IMR-90 (cell line): ENCODE results near the gene CDC25A. TPM values are rescaled to one million over a fixed set of nuclear protein-coding genes. Genes with fewer than 3 reads are reported as not detected.

Experiments
- ATAC-seq: fragments of 200-7000 bp; cut with Tn5 transposase; 2 replicates; pipeline ENCODE4 v1.9.1; 2020; ENCODE audit warnings: low read depth, mild to moderate bottlenecking, moderate library complexity
- BruUV-seq: library from RNA; stranded (reverse); fragments of 400-500 nt; replicated peaks from 2 replicates; lab custom pipeline; 2021; lab: Mats Ljungman, UMichigan
- CTCF ChIA-PET: fragments of 300-600 bp; formaldehyde crosslinking; extraction: SDS; loops from one replicate; lab custom pipeline; 2021; ENCODE audit warnings: antibody characterized with exemption; lab: Yijun Ruan, JAX
- POLR2A ChIA-PET: fragments of 300-600 bp; sonication (Branson Sonifier 250); formaldehyde crosslinking; loops from one replicate; lab custom pipeline; 2022; ENCODE audit warnings: antibody characterized with exemption; ENCODE audit not compliant: unreplicated experiment; lab: Charles Lee
- DNase-seq: peaks from one replicate; pipeline ENCODE4 v3.0.0; 2013
- H2AFZ ChIP-seq: replicated peaks from 2 replicates; pipeline ENCODE3; 2013; ENCODE audit warnings: low read length, mild to moderate bottlenecking; ENCODE audit not compliant: poor library complexity
- H2AK5ac ChIP-seq: 2 replicates; pipeline ENCODE4 v1.6.1; 2013; ENCODE audit warnings: low read depth, low read length, inconsistent platforms
- H2AK9ac ChIP-seq: replicated peaks from 2 replicates; pipeline ENCODE3; 2013; ENCODE audit warnings: mild to moderate bottlenecking, low read depth, low read length, moderate library complexity; ENCODE audit not compliant: poor library complexity
- H2BK120ac ChIP-seq: 2 replicates; pipeline ENCODE4 v1.6.1; 2013; ENCODE audit warnings: low read depth, low read length, inconsistent platforms
- H2BK15ac ChIP-seq: 3 replicates; pipeline ENCODE4 v1.6.1; 2013; ENCODE audit warnings: low read depth, low read length, inconsistent platforms
- H2BK20ac ChIP-seq: 2 replicates; pipeline ENCODE4 v1.6.1; 2013; ENCODE audit warnings: low read depth, mild to moderate bottlenecking, inconsistent platforms, low read length, moderate library complexity
- H2BK5ac ChIP-seq: 2 replicates; pipeline ENCODE4 v1.6.1; 2013; ENCODE audit warnings: mild to moderate bottlenecking, low read depth, low read length, inconsistent platforms; ENCODE audit not compliant: poor library complexity, severe bottlenecking
- H3K14ac ChIP-seq: replicated peaks from 2 replicates; pipeline ENCODE4 v1.6.1; 2013; ENCODE audit warnings: low read depth, low read length, inconsistent platforms
- H3K18ac ChIP-seq: 2 replicates; pipeline ENCODE4 v1.6.1; 2013; ENCODE audit warnings: low read depth, low read length, control low read depth
- H3K23ac ChIP-seq: 2 replicates; pipeline ENCODE4 v1.6.1; 2013; ENCODE audit warnings: low read depth, low read length, inconsistent platforms
- H3K27ac ChIP-seq: 2 replicates; pipeline ENCODE4 v1.5.1; 2013; ENCODE audit warnings: mild to moderate bottlenecking, control low read depth, low read length; ENCODE audit not compliant: insufficient read depth
- H3K27me3 ChIP-seq: 2 replicates; pipeline ENCODE4 v1.6.1; 2013; ENCODE audit warnings: low read length; ENCODE audit not compliant: control insufficient read depth, insufficient read depth
- H3K36me3 ChIP-seq: 2 replicates; pipeline ENCODE4 v1.6.1; 2013; ENCODE audit warnings: low read length, mixed read lengths; ENCODE audit not compliant: control insufficient read depth, insufficient read depth
- H3K4ac ChIP-seq: 2 replicates; pipeline ENCODE4 v1.6.1; 2013; ENCODE audit warnings: low read depth, low read length, inconsistent platforms
- H3K4me1 ChIP-seq: 2 replicates; pipeline ENCODE4 v1.6.1; 2013; ENCODE audit warnings: low read length, mixed read lengths; ENCODE audit not compliant: control insufficient read depth, insufficient read depth
- H3K4me2 ChIP-seq: 2 replicates; pipeline ENCODE4 v1.6.1; 2013; ENCODE audit warnings: low read depth, mild to moderate bottlenecking, control low read depth, low read length, moderate library complexity
- H3K4me3 ChIP-seq: 2 replicates; pipeline ENCODE4 v1.5.1; 2013; ENCODE audit warnings: low read depth, mild to moderate bottlenecking, control low read depth, low read length, moderate library complexity; ENCODE audit not compliant: insufficient read depth
- H3K56ac ChIP-seq: 2 replicates; pipeline ENCODE4 v1.6.1; 2013; ENCODE audit warnings: low read length, inconsistent platforms; ENCODE audit not compliant: insufficient read depth; ENCODE audit errors: extremely low read depth
- H3K79me1 ChIP-seq, 2 experiments: 2 replicates each; pipeline ENCODE4 v1.6.1; 2013; ENCODE audit warnings: low read length in 2 of 2, inconsistent platforms in 1 of 2, low read depth in 1 of 2
- H3K9ac ChIP-seq: 2 replicates; pipeline ENCODE4 v1.6.1; 2013; ENCODE audit warnings: low read depth, low read length, control low read depth
- H3K9me1 ChIP-seq: 2 replicates; pipeline ENCODE4 v1.6.1; 2013; ENCODE audit warnings: low read length, inconsistent platforms; ENCODE audit not compliant: insufficient read depth
- H3K9me3 ChIP-seq: 2 replicates; pipeline ENCODE4 v1.6.1; 2013; ENCODE audit warnings: low read length; ENCODE audit not compliant: control insufficient read depth, insufficient read depth
- H4K20me1 ChIP-seq: 2 replicates; pipeline ENCODE4 v1.6.1; 2013; ENCODE audit warnings: low read length, inconsistent platforms; ENCODE audit not compliant: insufficient read depth
- H4K5ac ChIP-seq: 2 replicates; pipeline ENCODE4 v1.6.1; 2013; ENCODE audit warnings: mild to moderate bottlenecking, low read depth, low read length, control low read depth
- H4K8ac ChIP-seq, 2 experiments: 2 replicates each; pipeline ENCODE4 v1.6.1; 2013; ENCODE audit warnings: low read depth in 2 of 2, low read length in 2 of 2, control low read depth in 1 of 2, inconsistent platforms in 1 of 2
- H4K91ac ChIP-seq: 2 replicates; pipeline ENCODE4 v1.6.1; 2013; ENCODE audit warnings: low read depth, low read length, inconsistent platforms; ENCODE audit not compliant: insufficient read depth
- BHLHE40 ChIP-seq: fragments of 150-350 bp; IDR thresholded peaks from 2 replicates; pipeline ENCODE4 v1.6.1; 2016; ENCODE audit warnings: mild to moderate bottlenecking, low read depth, low read length
- CEBPB ChIP-seq: IDR thresholded peaks from 2 replicates; pipeline ENCODE4 v1.6.1; 2012; ENCODE audit warnings: low read depth, low read length, improper control_type of control experiment
- CHD1 ChIP-seq: IDR thresholded peaks from 2 replicates; pipeline ENCODE4 v1.6.1; 2012; ENCODE audit warnings: low read depth, low read length, improper control_type of control experiment
- ELK1 ChIP-seq: fragments of 150-350 bp; IDR thresholded peaks from 2 replicates; pipeline ENCODE4 v1.6.1; 2016; ENCODE audit warnings: low read depth, mild to moderate bottlenecking, low read length, moderate library complexity, borderline replicate concordance
- FOS ChIP-seq: fragments of 150-350 bp; IDR thresholded peaks from 2 replicates; pipeline ENCODE4 v1.6.1; 2016; ENCODE audit warnings: low read depth, low read length
- MAZ ChIP-seq: IDR thresholded peaks from 2 replicates; pipeline ENCODE4 v1.6.1; 2012; ENCODE audit warnings: low read depth, mild to moderate bottlenecking, low read length, improper control_type of control experiment, moderate library complexity, borderline replicate concordance
- MXI1 ChIP-seq: IDR thresholded peaks from 2 replicates; pipeline ENCODE4 v1.6.1; 2012; ENCODE audit warnings: low read depth, mild to moderate bottlenecking, low read length, moderate library complexity, borderline replicate concordance
- NFE2L2 ChIP-seq: fragments of 150-350 bp; IDR thresholded peaks from 2 replicates; pipeline ENCODE4 v1.6.1; 2016; ENCODE audit warnings: low read depth, mild to moderate bottlenecking, low read length
- POLR2A ChIP-seq: IDR thresholded peaks from 2 replicates; pipeline ENCODE4 v1.6.1; 2012; ENCODE audit warnings: mild to moderate bottlenecking, low read depth, low read length
- RAD21 ChIP-seq: IDR thresholded peaks from 2 replicates; pipeline ENCODE4 v1.6.1; 2012; ENCODE audit warnings: low read length, improper control_type of control experiment
- RCOR1 ChIP-seq: IDR thresholded peaks from 2 replicates; pipeline ENCODE4 v1.6.1; 2012; ENCODE audit warnings: mild to moderate bottlenecking, low read length, improper control_type of control experiment; ENCODE audit not compliant: insufficient replicate concordance
- RFX5 ChIP-seq: IDR thresholded peaks from 2 replicates; pipeline ENCODE4 v1.8.0; 2012; ENCODE audit warnings: low read depth, mild to moderate bottlenecking, low read length, moderate library complexity
- WGBS, 2 experiments: methylation state at CpG; one replicate each; pipeline versions ENCODE4 v1.1.5 to v1.1.7; 2013; ENCODE audit warnings: missing lambda C conversion rate in 2 of 2; ENCODE audit not compliant: insufficient read length in 1 of 2; ENCODE audit errors: extremely low coverage in 2 of 2; 5-methylcytosine and 5-hydroxymethylcytosine counted together
- dilution Hi-C: fragments of 300-500 bp; cut with HindIII; formaldehyde crosslinking; loops from one replicate; pipeline ENCODE4 v1.14.3; 2018; ENCODE audit warnings: low sequenced_read_pairs; ENCODE audit not compliant: unreplicated experiment
- in situ Hi-C: fragments of 300-500 bp; cut with MboI; formaldehyde crosslinking; loops from 3 replicates; pipeline ENCODE4 v1.14.3; 2019; ENCODE audit warnings: low sequenced_read_pairs, inconsistent platforms, mixed read lengths
- intact Hi-C: fragments of 100-400 bp; cut with micrococcal nuclease; formaldehyde crosslinking; loops from 2 replicates; pipeline ENCODE4 v1.10.0; 2022
- polyA plus RNA-seq, 3 experiments: library from polyadenylated mRNA; depleted of rRNA; stranded (reverse); fragments of >200 nt; gene quantifications; 2 replicates each; pipeline ENCODE4 v1.2.3, GENCODE V29; 2012; ENCODE audit warnings: low replicate concordance in 1 of 3
- total RNA-seq: library from RNA; depleted of rRNA; stranded (reverse); fragments of >200 nt; gene quantifications from 2 replicates; pipeline ENCODE4 v1.2.3, GENCODE V29; 2012
- TF ChIP-seq, protein P1 (sequence below): conservative IDR thresholded peaks from 2 replicates; pipeline ENCODE4 v1.5.1; 2012; ENCODE audit warnings: mild to moderate bottlenecking, low read depth, low read length, improper control_type of control experiment

Gene CDC25A
- total and polyA plus RNA-seq, 2 of the 4 experiments (the other 2 are of a cell fraction): 4.2 to 10.6 TPM

DNA sequence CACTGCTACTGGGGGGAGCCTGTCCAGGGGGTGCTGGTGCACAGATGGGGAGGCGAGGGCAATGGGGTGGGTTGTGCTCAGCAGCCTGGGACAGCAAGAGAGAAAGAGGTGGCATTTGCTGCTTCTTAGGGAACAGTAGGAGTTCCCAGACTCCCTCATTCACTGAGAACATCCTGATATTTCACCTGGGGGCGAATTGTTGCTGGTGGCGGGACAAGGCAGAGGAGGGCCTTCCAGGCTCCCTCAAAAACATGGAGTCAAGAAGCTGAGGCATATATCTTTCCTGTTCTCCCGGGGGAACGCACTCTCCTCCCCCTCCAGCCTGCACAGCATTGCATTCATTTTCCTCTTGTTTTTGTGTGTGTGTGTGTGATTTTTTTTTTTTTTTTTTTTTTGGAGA, 65.7 kb downstream of the CDC25A start:
- peaks cover 5% of the 10 kb centered on the region for H3K9me1 ChIP-seq
- ATAC-seq: no peak
- intact Hi-C loops (no loop called here), dilution Hi-C loops (no loop called here), in situ Hi-C loops (no loop called here)
- POLR2A ChIA-PET: no interaction called here
- H3K27ac ChIP-seq: no peak overlapping the region
- 0 out of 4 replicates have a peak, but pooled peaks cover 0 to 3% of the 10 kb centered on the region in 2 experiments for H3K79me1 ChIP-seq
- no peak overlapping the region for H3K4me2 ChIP-seq
- H3K14ac ChIP-seq: no peak overlapping the region
- no peak overlapping the region for H3K4me3 ChIP-seq
- H4K5ac ChIP-seq: no peak overlapping the region
- peaks cover 4% of the 10 kb centered on the region for H3K4me1 ChIP-seq
- H4K91ac ChIP-seq: no peak overlapping the region
- H2AK9ac ChIP-seq: no peak overlapping the region
- no peaks in the 10 kb centered on the region for H3K27me3 ChIP-seq
- no peak overlapping the region for H2BK120ac ChIP-seq
- H4K20me1 ChIP-seq: peaks cover 6% of the 10 kb centered on the region; the same call in 1 of the 2 replicates
- WGBS, 2 experiments: no CpG with 5 or more reads among the region's 5 CpGs
- no peak overlapping the region for H3K18ac ChIP-seq
- no TSS peak for BruUV-seq
- H3K23ac ChIP-seq: no peak overlapping the region
- no peak overlapping the region for H2BK15ac ChIP-seq
- H2BK5ac ChIP-seq: no peak overlapping the region
- H2AK5ac ChIP-seq: no peak overlapping the region
- H2AFZ ChIP-seq: no peak overlapping the region
- TF ChIP-seq FOS (no peak), MXI1 (no peak), ELK1 (no peak), CHD1 (no peak), RAD21 (no peak), RFX5 (no peak), NFE2L2 (no peak), CEBPB (no peak), RCOR1 (no peak), POLR2A (no peak), MAZ (no peak), BHLHE40 (no peak)
- TF ChIP-seq, protein P1, sequence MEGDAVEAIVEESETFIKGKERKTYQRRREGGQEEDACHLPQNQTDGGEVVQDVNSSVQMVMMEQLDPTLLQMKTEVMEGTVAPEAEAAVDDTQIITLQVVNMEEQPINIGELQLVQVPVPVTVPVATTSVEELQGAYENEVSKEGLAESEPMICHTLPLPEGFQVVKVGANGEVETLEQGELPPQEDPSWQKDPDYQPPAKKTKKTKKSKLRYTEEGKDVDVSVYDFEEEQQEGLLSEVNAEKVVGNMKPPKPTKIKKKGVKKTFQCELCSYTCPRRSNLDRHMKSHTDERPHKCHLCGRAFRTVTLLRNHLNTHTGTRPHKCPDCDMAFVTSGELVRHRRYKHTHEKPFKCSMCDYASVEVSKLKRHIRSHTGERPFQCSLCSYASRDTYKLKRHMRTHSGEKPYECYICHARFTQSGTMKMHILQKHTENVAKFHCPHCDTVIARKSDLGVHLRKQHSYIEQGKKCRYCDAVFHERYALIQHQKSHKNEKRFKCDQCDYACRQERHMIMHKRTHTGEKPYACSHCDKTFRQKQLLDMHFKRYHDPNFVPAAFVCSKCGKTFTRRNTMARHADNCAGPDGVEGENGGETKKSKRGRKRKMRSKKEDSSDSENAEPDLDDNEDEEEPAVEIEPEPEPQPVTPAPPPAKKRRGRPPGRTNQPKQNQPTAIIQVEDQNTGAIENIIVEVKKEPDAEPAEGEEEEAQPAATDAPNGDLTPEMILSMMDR: no peak
- H3K36me3 ChIP-seq: no peaks in the 10 kb centered on the region
- no peak overlapping the region for H2BK20ac ChIP-seq
- no peak overlapping the region for H3K9ac ChIP-seq
- H3K56ac ChIP-seq: no peak overlapping the region
- CTCF ChIA-PET: no interaction called here
- H4K8ac ChIP-seq: no peak overlapping the region
- no peak for DNase-seq
- H3K9me3 ChIP-seq: no peaks in the 10 kb centered on the region
- no peak overlapping the region for H3K4ac ChIP-seq
